Umbilical cord (tissue), 2 donors: ENCODE results near the gene RNASET2. TPM values are rescaled to one million over a fixed set of nuclear protein-coding genes. Genes with fewer than 3 reads are reported as not detected.
"Not testable (repeated sequence)": the region's sequence is repeated elsewhere in the genome, so short reads cannot be mapped to it uniquely, and the experiment has no call there.

ENCODE experiments used
- DNase-seq: peaks from one replicate; pipeline ENCODE4 v3.0.0-alpha.2; 2015; ENCODE audit warnings: low spot score
- total RNA-seq: library from RNA; depleted of rRNA; stranded (reverse); fragments of >200 nt; gene quantifications from one replicate; pipeline ENCODE4 v1.2.3, GENCODE V29; 2014; ENCODE audit warnings: low replicate concordance; ENCODE audit not compliant: insufficient read depth

Gene RNASET2
- total RNA-seq, 1 donor from 2014 or later, result 90.0 TPM

GRCh38 chr6:166903027-166903426 lies 53.3 kb downstream of the RNASET2 start:
- DNase-seq, result no peak

DNA sequence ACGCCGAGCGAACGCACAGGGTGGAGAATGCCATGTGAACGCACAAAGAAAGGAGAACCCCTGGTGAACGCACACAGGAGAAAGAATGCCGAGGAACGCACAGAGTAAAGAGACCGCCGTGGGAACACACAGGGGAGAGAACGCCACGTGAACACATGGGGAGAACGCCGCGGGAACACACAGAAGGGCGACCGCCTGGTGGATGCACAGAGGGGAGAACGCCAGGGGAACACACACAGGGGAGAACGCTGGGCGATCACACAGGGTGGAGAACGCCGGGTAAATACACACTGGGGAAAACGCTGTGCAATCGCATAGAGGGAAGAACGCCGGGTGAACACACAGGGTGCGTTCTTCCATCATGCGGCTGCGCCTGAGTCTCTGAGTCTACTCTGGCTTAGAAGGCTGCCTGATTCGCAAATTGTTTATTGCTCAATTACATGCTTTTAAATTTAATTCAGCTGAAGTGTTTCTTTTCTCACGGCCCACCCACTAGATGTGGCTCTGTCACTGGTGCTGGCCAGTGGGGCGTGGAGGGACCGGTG lies 54.1 kb downstream of the RNASET2 start:
- no peak for DNase-seq

- no peak for DNase-seq
These were observed 54.7 kb downstream of the RNASET2 start for GRCh38 chr6:166901626-166902025.

DNA sequence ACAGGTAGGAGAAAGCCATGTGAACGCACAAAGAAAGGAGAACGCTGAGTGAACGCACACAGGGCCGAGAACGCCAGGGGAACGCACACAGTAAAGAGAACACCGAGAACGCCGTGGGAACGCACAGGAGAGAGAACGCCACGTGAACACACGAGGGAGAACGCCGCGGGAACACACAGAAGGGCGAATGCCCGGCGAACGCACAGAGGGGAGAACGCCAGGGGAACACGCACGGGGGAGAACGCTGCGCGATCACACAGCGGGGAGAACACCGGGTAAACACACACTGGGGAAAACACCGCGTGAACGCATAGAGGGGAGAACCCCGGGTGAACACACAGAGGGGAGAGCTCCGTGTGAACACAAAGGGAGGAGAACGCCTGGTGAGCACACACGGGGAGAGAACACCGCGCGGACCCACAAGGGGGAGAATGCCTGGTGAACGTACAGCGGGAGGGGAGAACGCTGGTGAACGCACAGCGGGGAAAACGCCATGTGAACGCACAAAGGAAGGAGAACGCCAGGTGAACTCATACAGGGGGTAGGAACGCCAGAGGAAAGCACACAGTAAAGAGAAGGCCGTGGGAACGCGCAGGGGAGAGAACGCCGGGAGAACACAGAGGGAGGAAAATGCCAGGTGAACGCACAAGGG lies 55.3 kb downstream of the RNASET2 start:
- DNase-seq, result no peak

DNA sequence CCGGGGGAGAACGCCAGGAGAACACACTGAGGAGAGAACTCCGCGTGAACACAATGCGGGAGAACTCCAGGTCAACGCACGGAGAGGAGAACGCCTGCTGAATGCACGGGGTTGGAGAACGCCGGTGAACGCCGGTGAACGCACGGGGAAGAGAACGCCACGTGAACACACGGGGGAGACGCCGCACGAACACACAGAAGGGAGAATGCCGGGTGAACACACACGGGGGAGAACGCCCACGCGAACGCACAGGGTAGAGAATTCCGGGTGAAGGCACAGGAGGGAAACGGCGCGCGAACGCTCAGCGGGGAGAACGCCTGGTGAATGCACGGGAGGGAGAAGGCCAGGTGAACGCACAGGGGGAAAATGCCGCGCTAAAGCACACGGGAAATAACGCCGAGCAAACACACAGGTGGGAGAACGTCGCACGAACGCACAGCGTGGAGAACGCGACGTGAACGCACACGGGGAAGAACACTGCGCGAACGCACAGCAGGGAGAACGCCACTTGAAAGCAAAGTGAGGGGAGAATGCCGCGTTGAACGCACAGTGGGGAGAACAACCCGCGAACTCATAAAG lies 56.1 kb downstream of the RNASET2 start:
- DNase-seq, result no peak

- no peak for DNase-seq
These were observed 57.4 kb downstream of the RNASET2 start for GRCh38 chr6:166898910-166899309.

DNA sequence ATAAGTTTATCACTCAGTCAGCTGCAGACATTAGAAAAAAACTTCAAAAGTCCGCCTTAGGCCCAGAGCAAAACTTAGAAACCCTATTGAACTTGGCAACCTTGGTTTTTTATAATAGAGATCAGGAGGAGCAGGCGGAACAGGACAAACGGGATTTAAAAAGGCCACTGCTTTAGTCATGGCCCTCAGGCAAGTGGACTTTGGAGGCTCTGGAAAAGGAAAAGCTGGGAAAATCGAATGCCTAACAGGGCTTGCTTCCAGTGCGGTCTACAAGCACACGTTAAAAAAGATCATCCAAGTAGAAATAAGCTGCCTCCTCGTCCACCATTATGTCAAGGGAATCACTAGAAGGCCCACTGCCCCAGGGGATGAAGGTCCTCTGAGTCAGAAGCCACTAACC lies 61.7 kb downstream of the RNASET2 start:
- DNase-seq, result not testable (repeated sequence)

GRCh38 chr6:166892472-166892871 lies 63.9 kb downstream of the RNASET2 start:
- not testable (repeated sequence) for DNase-seq

DNA sequence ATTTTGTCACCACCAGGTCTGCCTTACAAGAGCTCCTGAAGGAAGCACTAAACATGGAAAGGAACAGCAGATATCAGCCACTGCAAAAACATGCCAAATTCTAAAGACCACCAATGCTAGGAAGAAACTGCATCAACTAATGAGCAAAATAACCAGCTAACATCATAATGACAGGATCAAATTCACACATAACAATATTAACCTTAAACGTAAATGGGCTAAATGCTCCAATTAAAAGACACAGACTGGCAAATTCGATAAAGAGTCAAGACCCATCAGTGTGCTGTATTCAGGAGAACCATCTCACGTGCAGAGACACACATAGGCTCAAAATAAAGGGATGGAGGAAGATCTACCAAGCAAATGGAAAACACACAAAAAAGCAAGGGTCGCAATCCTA lies 69.6 kb downstream of the RNASET2 start:
- not testable (repeated sequence) for DNase-seq

DNA sequence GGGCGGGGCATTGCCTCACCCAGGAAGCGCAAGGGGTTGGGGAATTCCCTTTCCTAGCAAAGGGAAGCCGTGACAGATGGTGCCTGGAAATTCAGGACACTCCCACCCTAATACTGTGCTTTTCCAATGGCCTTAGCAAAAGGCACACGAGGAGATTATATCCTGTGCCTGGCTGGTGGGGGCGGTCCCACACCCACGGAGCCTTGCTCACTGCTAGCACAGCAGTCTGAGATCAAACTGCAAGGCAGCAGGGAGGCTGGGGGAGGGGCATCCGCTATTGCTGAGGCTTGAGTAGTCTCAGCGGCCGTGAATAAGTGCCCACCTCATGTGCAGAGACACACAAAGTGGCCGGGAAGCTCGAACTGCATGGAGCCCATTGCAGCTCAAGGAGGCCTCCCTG lies 71.4 kb downstream of the RNASET2 start:
- not testable (repeated sequence) for DNase-seq

DNA sequence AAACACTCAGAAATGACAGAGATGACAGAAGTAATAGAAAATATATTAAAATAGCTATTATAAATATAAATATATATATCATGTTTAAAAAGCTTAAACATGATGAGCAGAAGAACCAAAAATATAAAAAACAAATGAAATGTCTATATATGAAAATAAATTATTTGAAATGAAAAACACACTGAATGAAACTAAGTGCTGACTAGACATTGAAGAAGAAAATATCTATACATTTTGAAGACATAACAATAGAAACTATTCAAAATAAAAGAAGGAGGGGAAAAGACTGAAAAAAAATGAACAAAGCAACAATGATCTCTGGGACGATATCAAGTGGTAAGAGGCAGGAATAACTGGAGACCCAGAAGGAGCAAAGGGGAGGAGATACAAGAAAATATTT lies 76.8 kb downstream of the RNASET2 start:
- no peak for DNase-seq

Other genes with a start within 250 kb of the RNASET2 start
- gene CEP43, start 42.8 kb upstream of the RNASET2 start, total RNA-seq, result 14.4 TPM
- 1.4 TPM for gene CCR6, start 166.5 kb upstream of the RNASET2 start, total RNA-seq
- 1.7 TPM for gene GPR31, start 201.4 kb upstream of the RNASET2 start, total RNA-seq